Measurements from ENCODE around the gene RFTN1. TPM values are rescaled to one million over a fixed set of nuclear protein-coding genes. Genes with fewer than 3 reads are reported as not detected.

The RFTN1 gene
- total and polyA plus RNA-seq, 2 experiments from 2014 or later = 3.3 to 7.2 TPM

DNA sequence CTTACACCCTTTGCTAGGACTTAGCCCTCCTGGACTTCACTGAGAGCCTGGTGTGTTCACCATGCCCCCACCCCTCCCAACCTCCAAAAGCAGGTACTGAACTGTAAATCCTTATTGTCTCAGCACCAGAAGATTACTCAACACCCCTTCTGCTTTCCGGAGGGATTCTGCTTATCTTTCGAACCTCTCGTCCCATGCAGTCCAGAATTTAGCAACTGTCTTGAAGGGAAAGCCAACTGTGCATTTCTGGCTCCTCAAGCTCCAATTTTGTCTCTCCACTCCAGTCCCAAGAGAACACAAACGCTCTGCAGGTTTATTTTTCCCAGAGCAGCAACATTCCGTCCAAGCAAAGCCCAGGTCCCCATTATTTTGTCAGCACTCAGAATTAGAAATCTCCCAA is 49.6 kb downstream of the RFTN1 start:
- Histone ChIP-seq H3K36me3 (ENCODE audit: insufficient read depth) (no peaks in the 10 kb centered on the region), H3K79me2 (replicated peaks; ENCODE audit: insufficient read depth) (no peaks in the 10 kb centered on the region), H3K4me3 (no peak overlapping the region), H3K9me2 (ENCODE audit: insufficient read depth) (no peaks in the 10 kb centered on the region), H3K4me2 (no peak overlapping the region), H3F3A (replicated peaks; ENCODE audit: low read depth) (no peaks in the 10 kb centered on the region), H2AFZ (no peak overlapping the region), H3K4me1 (ENCODE audit: insufficient read depth) (peaks cover 11% of the 10 kb centered on the region), H4K20me1 (replicated peaks; ENCODE audit: insufficient read depth) (no peaks in the 10 kb centered on the region), H3K27ac (ENCODE audit: low read depth) (no peak overlapping the region), H3K27me3 (ENCODE audit: insufficient read depth) (no peaks in the 10 kb centered on the region)
- TF ChIP-seq ZNF331 (CRISPR knock-in tag; IDR thresholded peaks at IDR 0.05; ENCODE audit: low read depth) = no peak
- TF ChIP-seq POLR2AphosphoS5 (IDR thresholded peaks at IDR 0.05; ENCODE audit: low read depth) = no peak
- TF ChIP-seq ZNF114 (CRISPR knock-in tag; IDR thresholded peaks at IDR 0.05) = no peak
- TF ChIP-seq, protein P1, sequence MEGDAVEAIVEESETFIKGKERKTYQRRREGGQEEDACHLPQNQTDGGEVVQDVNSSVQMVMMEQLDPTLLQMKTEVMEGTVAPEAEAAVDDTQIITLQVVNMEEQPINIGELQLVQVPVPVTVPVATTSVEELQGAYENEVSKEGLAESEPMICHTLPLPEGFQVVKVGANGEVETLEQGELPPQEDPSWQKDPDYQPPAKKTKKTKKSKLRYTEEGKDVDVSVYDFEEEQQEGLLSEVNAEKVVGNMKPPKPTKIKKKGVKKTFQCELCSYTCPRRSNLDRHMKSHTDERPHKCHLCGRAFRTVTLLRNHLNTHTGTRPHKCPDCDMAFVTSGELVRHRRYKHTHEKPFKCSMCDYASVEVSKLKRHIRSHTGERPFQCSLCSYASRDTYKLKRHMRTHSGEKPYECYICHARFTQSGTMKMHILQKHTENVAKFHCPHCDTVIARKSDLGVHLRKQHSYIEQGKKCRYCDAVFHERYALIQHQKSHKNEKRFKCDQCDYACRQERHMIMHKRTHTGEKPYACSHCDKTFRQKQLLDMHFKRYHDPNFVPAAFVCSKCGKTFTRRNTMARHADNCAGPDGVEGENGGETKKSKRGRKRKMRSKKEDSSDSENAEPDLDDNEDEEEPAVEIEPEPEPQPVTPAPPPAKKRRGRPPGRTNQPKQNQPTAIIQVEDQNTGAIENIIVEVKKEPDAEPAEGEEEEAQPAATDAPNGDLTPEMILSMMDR (conservative IDR thresholded peaks at IDR 0.05; ENCODE audit: low read depth in 2 of 2) = no peak
- TF ChIP-seq EZH2 (IDR thresholded peaks at IDR 0.05; ENCODE audit: low read depth, unreplicated experiment) = no peak
- no peak for TF ChIP-seq JUNB (IDR thresholded peaks at IDR 0.05; ENCODE audit: unreplicated experiment)
- TF ChIP-seq, protein P2, sequence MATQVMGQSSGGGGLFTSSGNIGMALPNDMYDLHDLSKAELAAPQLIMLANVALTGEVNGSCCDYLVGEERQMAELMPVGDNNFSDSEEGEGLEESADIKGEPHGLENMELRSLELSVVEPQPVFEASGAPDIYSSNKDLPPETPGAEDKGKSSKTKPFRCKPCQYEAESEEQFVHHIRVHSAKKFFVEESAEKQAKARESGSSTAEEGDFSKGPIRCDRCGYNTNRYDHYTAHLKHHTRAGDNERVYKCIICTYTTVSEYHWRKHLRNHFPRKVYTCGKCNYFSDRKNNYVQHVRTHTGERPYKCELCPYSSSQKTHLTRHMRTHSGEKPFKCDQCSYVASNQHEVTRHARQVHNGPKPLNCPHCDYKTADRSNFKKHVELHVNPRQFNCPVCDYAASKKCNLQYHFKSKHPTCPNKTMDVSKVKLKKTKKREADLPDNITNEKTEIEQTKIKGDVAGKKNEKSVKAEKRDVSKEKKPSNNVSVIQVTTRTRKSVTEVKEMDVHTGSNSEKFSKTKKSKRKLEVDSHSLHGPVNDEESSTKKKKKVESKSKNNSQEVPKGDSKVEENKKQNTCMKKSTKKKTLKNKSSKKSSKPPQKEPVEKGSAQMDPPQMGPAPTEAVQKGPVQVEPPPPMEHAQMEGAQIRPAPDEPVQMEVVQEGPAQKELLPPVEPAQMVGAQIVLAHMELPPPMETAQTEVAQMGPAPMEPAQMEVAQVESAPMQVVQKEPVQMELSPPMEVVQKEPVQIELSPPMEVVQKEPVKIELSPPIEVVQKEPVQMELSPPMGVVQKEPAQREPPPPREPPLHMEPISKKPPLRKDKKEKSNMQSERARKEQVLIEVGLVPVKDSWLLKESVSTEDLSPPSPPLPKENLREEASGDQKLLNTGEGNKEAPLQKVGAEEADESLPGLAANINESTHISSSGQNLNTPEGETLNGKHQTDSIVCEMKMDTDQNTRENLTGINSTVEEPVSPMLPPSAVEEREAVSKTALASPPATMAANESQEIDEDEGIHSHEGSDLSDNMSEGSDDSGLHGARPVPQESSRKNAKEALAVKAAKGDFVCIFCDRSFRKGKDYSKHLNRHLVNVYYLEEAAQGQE (IDR thresholded peaks at IDR 0.05; ENCODE audit: unreplicated experiment) = no peak
- TF ChIP-seq STAT1 (IDR thresholded peaks at IDR 0.05; ENCODE audit: unreplicated experiment) = no peak
- no peak for TF ChIP-seq EZH2phosphoT487 (IDR thresholded peaks at IDR 0.05; ENCODE audit: unreplicated experiment)
- H3K27ac Mint-ChIP-seq = no peak overlapping the region
- peaks cover 13% of the 10 kb centered on the region for H3K4me1 Mint-ChIP-seq
- ATAC-seq (no peak), DNase-seq (ENCODE audit: low spot score) (no peak)
- H3K9me3 Mint-ChIP-seq = no peaks in the 10 kb centered on the region
- no peaks in the 10 kb centered on the region for H3K36me3 Mint-ChIP-seq (ENCODE audit: low read depth)
- no peak overlapping the region for H3K4me3 Mint-ChIP-seq
- peaks cover 6% of the 10 kb centered on the region for H3K27me3 Mint-ChIP-seq (ENCODE audit: insufficient read depth, low read depth, poor library complexity)

DNA sequence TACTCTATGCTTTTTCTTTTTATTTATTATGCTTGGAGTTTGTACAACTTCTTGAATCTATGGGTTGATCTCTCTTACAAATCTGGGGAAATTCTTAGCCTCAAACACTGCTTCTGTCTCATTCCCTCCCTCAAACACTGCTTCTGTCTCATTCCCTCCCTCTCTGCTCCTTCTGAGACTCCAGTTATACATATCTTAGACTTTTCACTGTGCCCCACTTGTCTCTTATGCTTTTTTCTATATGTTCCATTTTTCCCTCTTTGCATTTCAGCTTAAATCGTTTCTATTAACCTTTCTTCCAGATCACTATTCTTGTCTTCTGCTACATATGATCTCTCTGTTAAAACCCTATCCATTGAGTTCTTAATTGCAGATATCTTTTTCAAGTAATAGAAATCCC is 50.4 kb downstream of the RFTN1 start:
- no peaks in the 10 kb centered on the region for H3K79me2 ChIP-seq (replicated peaks; ENCODE audit: insufficient read depth)
- H3K9me2 ChIP-seq (ENCODE audit: insufficient read depth) = no peaks in the 10 kb centered on the region
- no peak overlapping the region for H3K4me3 ChIP-seq
- peaks cover 9% of the 10 kb centered on the region for H3K4me1 ChIP-seq (ENCODE audit: insufficient read depth)
- peaks cover 11% of the 10 kb centered on the region for H3K4me1 Mint-ChIP-seq
- TF ChIP-seq, protein P3, sequence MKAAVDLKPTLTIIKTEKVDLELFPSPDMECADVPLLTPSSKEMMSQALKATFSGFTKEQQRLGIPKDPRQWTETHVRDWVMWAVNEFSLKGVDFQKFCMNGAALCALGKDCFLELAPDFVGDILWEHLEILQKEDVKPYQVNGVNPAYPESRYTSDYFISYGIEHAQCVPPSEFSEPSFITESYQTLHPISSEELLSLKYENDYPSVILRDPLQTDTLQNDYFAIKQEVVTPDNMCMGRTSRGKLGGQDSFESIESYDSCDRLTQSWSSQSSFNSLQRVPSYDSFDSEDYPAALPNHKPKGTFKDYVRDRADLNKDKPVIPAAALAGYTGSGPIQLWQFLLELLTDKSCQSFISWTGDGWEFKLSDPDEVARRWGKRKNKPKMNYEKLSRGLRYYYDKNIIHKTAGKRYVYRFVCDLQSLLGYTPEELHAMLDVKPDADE (IDR thresholded peaks at IDR 0.05) = no peak
- TF ChIP-seq NANOG (IDR thresholded peaks at IDR 0.05; ENCODE audit: borderline replicate concordance) = no peak
- ATAC-seq (no peak), DNase-seq (ENCODE audit: low spot score) (no peak)
- no peak overlapping the region for H2AFZ ChIP-seq
- H3K27me3 Mint-ChIP-seq (ENCODE audit: insufficient read depth, low read depth, poor library complexity) = peaks cover 6% of the 10 kb centered on the region
- H3K36me3 ChIP-seq (ENCODE audit: insufficient read depth) = no peaks in the 10 kb centered on the region
- no peaks in the 10 kb centered on the region for H3K36me3 Mint-ChIP-seq (ENCODE audit: low read depth)
- no peak overlapping the region for H3K4me2 ChIP-seq
- no peak overlapping the region for H3K4me3 Mint-ChIP-seq
- no peak overlapping the region for H3K27ac Mint-ChIP-seq
- no peak overlapping the region for H3K27ac ChIP-seq (ENCODE audit: low read depth)
- no peaks in the 10 kb centered on the region for H3K27me3 ChIP-seq (ENCODE audit: insufficient read depth)
- no peaks in the 10 kb centered on the region for H4K20me1 ChIP-seq (replicated peaks; ENCODE audit: insufficient read depth)
- no peaks in the 10 kb centered on the region for H3F3A ChIP-seq (replicated peaks; ENCODE audit: low read depth)
- no peaks in the 10 kb centered on the region for H3K9me3 Mint-ChIP-seq

Measured in GM23338 (cell line).